HepG2 (cell line): ENCODE data around the gene ACADVL. TPM values are rescaled to one million over a fixed set of nuclear protein-coding genes. Genes with fewer than 3 reads are reported as not detected.

Source experiments
- AGO1 ChIP-seq: fragments of 200-400 bp; formaldehyde crosslinking; IDR thresholded peaks from 2 replicates; pipeline ENCODE4 v1.6.1; 2017; ENCODE audit warnings: mild to moderate bottlenecking, low read depth, low read length, moderate library complexity; ENCODE audit not compliant: poor library complexity, severe bottlenecking
- CBX2 ChIP-seq, 2 experiments: fragments of 200-600 bp in 1 of 2; sonication (generic); formaldehyde crosslinking in 1 of 2; IDR thresholded peaks; 2 replicates each; pipeline versions ENCODE4 v1.7.0 to v1.8.1; 2018 to 2022; ENCODE audit warnings: low read depth in 2 of 2, low read length in 1 of 2, mild to moderate bottlenecking in 1 of 2, missing genetic modification reagents in 1 of 2
- CEBPB ChIP-seq: IDR thresholded peaks from 2 replicates; pipeline ENCODE4 v1.6.1; 2011; ENCODE audit warnings: low read depth, low read length, improper control_type of control experiment, borderline replicate concordance
- HNRNPUL1 ChIP-seq: fragments of 200-400 bp; formaldehyde crosslinking; IDR thresholded peaks from 2 replicates; pipeline ENCODE4 v1.6.1; 2017; ENCODE audit warnings: low read depth, mild to moderate bottlenecking, low read length, moderate library complexity
- KLF11 ChIP-seq: IDR thresholded peaks from 2 replicates; pipeline ENCODE4 v1.6.1; 2016; ENCODE audit warnings: missing compliant biosample characterization
- MBNL3 ChIP-seq: fragments of 250-450 bp; sonication (Bioruptor Pico); conservative IDR thresholded peaks from 2 replicates; pipeline ENCODE4 v1.8.0; 2022; ENCODE audit warnings: mild to moderate bottlenecking, inconsistent platforms
- POLR2AphosphoS5 ChIP-seq: IDR thresholded peaks from 2 replicates; pipeline ENCODE4 v1.6.1; 2012; ENCODE audit warnings: low read depth, low read length
- RFX3 ChIP-seq: IDR thresholded peaks from 2 replicates; pipeline ENCODE4 v1.6.1; 2016; ENCODE audit warnings: missing biosample characterization, missing genetic modification reagents
- RXRB ChIP-seq: IDR thresholded peaks from 2 replicates; pipeline ENCODE4 v1.6.1; 2016; ENCODE audit warnings: borderline replicate concordance, missing genetic modification reagents, missing compliant biosample characterization
- ZNF629 ChIP-seq: sonication (generic); formaldehyde crosslinking; conservative IDR thresholded peaks from 2 replicates; pipeline ENCODE4 v1.5.0; 2020; ENCODE audit warnings: missing genetic modification reagents
- ZNF766 ChIP-seq: sonication (generic); formaldehyde crosslinking; IDR thresholded peaks from 2 replicates; pipeline ENCODE4 v1.5.0; 2020; ENCODE audit warnings: missing genetic modification reagents, borderline replicate concordance
- ZZZ3 ChIP-seq: sonication (generic); formaldehyde crosslinking; IDR thresholded peaks from 2 replicates; pipeline ENCODE4 v1.4.0; 2020; ENCODE audit warnings: missing genetic modification reagents, mild to moderate bottlenecking, borderline replicate concordance
- polyA plus RNA-seq, 8 experiments: library from polyadenylated mRNA; depleted of rRNA in 3 of 8; stranded (reverse) in 7 of 8; unstranded in 1 of 8; fragments of >200 nt; fragmentation: Illumina TruSeq in 4 of 8; extraction: Trizol in 4 of 8; gene quantifications; 2 replicates each; pipeline versions ENCODE4 v1.2.1 to v1.2.3, GENCODE V29; 2011 to 2016; ENCODE audit warnings: low read depth in 4 of 8, missing spikeins in 1 of 8, mixed read lengths in 1 of 8; ENCODE audit not compliant: insufficient read depth in 1 of 8
- total RNA-seq, 5 experiments: library from RNA; depleted of rRNA; stranded (reverse); fragments of >200 nt; fragmentation: Illumina TruSeq; extraction: Trizol; gene quantifications; 2 replicates each; pipeline ENCODE4 v1.2.3, GENCODE V29; 2016; ENCODE audit warnings: low read depth in 1 of 5
- TF ChIP-seq, protein P1 (sequence below): sonication (generic); formaldehyde crosslinking; IDR thresholded peaks from 2 replicates; pipeline ENCODE4 v1.5.1; 2020; ENCODE audit warnings: mild to moderate bottlenecking, missing genetic modification reagents, moderate library complexity
- TF ChIP-seq, protein P2 (sequence below): sonication (generic); formaldehyde crosslinking; IDR thresholded peaks from 2 replicates; pipeline ENCODE4 v1.8.0; 2023; ENCODE audit warnings: mild to moderate bottlenecking, missing genetic modification reagents
- TF ChIP-seq, protein P3 (sequence below): sonication (generic); formaldehyde crosslinking; IDR thresholded peaks from 2 replicates; pipeline ENCODE4 v1.4.0; 2020; ENCODE audit warnings: missing genetic modification reagents; ENCODE audit errors: not compliant biosample characterization
- TF ChIP-seq, protein P4 (sequence below): sonication (generic); formaldehyde crosslinking; IDR thresholded peaks from 2 replicates; pipeline ENCODE4 v1.4.0; 2020; ENCODE audit warnings: mild to moderate bottlenecking, missing genetic modification reagents
- TF ChIP-seq, protein P5 (sequence below): IDR thresholded peaks from 2 replicates; pipeline ENCODE4 v1.6.1; 2016; ENCODE audit warnings: mild to moderate bottlenecking
- TF ChIP-seq, protein P6 (sequence below): sonication (generic); formaldehyde crosslinking; conservative IDR thresholded peaks from 2 replicates; pipeline ENCODE4 v1.4.0; 2020; ENCODE audit warnings: missing genetic modification reagents
- TF ChIP-seq, protein P7 (sequence below): sonication (generic); formaldehyde crosslinking; IDR thresholded peaks from 2 replicates; pipeline ENCODE4 v1.8.1; 2022; ENCODE audit warnings: mild to moderate bottlenecking, missing genetic modification reagents

The ACADVL gene
- total and polyA plus RNA-seq, 2 of the 13 experiments (the other 11 are each of a cell fraction or from before 2014, with no cell fraction given), result 219 to 412 TPM

DNA sequence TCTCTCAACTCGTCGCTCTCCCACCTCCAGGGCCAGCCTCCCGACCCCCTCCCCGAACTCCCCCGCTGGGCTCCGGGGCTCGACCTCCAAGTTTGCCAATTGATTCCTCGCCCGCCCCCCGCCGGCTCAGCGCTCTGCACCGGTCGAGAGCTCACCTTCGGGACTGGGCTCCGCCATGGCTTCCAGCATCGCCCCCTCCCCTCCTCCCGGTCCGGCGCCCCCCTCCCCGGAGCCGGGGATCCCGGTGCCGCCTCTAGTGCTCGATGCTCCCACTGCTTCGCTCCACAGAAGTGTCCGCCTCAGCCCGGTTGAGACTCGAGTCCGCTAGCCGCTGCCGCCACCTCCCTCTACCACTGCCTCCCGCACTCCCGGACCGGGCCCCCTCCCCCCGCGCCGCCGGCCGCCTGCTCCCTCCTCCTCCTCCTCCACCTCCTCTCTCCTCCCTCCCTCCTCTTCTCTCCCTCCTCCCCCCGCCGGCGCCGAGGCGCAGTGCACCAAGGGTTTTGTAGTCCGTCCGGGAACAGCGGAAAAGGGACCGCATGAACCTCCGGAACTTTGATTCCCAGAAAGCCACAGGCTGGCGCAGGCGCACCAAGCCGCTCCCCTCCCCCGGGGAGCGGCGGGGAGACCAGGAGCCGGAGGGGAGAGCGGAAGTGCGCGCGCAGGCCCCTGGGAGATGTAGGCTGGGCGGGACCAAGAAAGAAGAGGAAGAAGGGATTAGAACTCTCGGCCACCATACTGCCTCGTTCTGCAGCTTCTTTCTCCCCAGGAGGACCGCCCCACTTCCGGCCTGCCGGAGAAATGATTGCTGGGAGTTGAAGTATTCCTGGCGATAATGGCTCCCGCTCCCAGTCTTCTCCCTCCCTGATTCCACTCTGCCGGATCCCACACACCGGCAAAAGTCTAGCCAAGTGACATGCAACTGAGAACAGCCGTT, 19.6 kb downstream of the ACADVL start, which contains the start of gene PHF23 (continued):
- TF ChIP-seq, protein P1, sequence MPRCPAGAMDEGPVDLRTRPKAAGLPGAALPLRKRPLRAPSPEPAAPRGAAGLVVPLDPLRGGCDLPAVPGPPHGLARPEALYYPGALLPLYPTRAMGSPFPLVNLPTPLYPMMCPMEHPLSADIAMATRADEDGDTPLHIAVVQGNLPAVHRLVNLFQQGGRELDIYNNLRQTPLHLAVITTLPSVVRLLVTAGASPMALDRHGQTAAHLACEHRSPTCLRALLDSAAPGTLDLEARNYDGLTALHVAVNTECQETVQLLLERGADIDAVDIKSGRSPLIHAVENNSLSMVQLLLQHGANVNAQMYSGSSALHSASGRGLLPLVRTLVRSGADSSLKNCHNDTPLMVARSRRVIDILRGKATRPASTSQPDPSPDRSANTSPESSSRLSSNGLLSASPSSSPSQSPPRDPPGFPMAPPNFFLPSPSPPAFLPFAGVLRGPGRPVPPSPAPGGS, result no peak; the same call in 1 of the 2 replicates
- TF ChIP-seq RXRB (CRISPR knock-in tag), result no peak
- TF ChIP-seq, protein P2, sequence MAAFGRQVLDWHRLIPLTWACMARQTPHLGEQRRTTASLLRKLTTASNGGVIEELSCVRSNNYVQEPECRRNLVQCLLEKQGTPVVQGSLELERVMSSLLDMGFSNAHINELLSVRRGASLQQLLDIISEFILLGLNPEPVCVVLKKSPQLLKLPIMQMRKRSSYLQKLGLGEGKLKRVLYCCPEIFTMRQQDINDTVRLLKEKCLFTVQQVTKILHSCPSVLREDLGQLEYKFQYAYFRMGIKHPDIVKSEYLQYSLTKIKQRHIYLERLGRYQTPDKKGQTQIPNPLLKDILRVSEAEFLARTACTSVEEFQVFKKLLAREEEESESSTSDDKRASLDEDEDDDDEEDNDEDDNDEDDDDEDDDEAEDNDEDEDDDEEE, result no peak
- TF ChIP-seq, protein P3, sequence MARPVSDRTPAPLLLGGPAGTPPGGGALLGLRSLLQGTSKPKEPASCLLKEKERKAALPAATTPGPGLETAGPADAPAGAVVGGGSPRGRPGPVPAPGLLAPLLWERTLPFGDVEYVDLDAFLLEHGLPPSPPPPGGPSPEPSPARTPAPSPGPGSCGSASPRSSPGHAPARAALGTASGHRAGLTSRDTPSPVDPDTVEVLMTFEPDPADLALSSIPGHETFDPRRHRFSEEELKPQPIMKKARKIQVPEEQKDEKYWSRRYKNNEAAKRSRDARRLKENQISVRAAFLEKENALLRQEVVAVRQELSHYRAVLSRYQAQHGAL (CRISPR knock-in tag), result no peak
- TF ChIP-seq RFX3 (CRISPR knock-in tag), result no peak
- TF ChIP-seq HNRNPUL1, result no peak
- TF ChIP-seq, protein P4, sequence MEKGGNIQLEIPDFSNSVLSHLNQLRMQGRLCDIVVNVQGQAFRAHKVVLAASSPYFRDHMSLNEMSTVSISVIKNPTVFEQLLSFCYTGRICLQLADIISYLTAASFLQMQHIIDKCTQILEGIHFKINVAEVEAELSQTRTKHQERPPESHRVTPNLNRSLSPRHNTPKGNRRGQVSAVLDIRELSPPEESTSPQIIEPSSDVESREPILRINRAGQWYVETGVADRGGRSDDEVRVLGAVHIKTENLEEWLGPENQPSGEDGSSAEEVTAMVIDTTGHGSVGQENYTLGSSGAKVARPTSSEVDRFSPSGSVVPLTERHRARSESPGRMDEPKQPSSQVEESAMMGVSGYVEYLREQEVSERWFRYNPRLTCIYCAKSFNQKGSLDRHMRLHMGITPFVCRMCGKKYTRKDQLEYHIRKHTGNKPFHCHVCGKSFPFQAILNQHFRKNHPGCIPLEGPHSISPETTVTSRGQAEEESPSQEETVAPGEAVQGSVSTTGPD, result no peak
- no peak for TF ChIP-seq KLF11 (CRISPR knock-in tag)
- TF ChIP-seq POLR2AphosphoS5, result peak; percentile 69
- no peak for TF ChIP-seq CEBPB
- TF ChIP-seq, protein P5, sequence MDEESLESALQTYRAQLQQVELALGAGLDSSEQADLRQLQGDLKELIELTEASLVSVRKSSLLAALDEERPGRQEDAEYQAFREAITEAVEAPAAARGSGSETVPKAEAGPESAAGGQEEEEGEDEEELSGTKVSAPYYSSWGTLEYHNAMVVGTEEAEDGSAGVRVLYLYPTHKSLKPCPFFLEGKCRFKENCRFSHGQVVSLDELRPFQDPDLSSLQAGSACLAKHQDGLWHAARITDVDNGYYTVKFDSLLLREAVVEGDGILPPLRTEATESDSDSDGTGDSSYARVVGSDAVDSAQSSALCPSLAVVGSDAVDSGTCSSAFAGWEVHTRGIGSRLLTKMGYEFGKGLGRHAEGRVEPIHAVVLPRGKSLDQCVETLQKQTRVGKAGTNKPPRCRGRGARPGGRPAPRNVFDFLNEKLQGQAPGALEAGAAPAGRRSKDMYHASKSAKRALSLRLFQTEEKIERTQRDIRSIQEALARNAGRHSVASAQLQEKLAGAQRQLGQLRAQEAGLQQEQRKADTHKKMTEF (CRISPR knock-in tag), result peak; percentile 86; the same call in 1 of the 2 replicates
- TF ChIP-seq, protein P6, sequence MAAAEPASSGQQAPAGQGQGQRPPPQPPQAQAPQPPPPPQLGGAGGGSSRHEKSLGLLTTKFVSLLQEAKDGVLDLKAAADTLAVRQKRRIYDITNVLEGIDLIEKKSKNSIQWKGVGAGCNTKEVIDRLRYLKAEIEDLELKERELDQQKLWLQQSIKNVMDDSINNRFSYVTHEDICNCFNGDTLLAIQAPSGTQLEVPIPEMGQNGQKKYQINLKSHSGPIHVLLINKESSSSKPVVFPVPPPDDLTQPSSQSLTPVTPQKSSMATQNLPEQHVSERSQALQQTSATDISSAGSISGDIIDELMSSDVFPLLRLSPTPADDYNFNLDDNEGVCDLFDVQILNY (CRISPR knock-in tag), result no peak
- 0 out of 2 replicates have a peak, but pooled peaks have one; percentile 5 for TF ChIP-seq ZNF629 (CRISPR knock-in tag)
- TF ChIP-seq CBX2 (IDR thresholded peaks at IDR 0.05; ENCODE audit: low read depth, low read length), result no peak
- TF ChIP-seq CBX2 (CRISPR knock-in tag; IDR thresholded peaks at IDR 0.05; ENCODE audit: low read depth), result no peak
- TF ChIP-seq ZNF766 (CRISPR knock-in tag), result peak; percentile 41; the same call in 1 of the 2 replicates
- TF ChIP-seq ZZZ3 (CRISPR knock-in tag), result no peak
- TF ChIP-seq MBNL3 (CRISPR knock-in tag), result no peak
- TF ChIP-seq, protein P7, sequence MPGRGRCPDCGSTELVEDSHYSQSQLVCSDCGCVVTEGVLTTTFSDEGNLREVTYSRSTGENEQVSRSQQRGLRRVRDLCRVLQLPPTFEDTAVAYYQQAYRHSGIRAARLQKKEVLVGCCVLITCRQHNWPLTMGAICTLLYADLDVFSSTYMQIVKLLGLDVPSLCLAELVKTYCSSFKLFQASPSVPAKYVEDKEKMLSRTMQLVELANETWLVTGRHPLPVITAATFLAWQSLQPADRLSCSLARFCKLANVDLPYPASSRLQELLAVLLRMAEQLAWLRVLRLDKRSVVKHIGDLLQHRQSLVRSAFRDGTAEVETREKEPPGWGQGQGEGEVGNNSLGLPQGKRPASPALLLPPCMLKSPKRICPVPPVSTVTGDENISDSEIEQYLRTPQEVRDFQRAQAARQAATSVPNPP (CRISPR knock-in tag), result 0 out of 2 replicates have a peak, but pooled peaks have one; percentile 46
- peak; percentile 95 for TF ChIP-seq AGO1
